NCI-H2227 treated with DMSO at 0.1 percent for 48 hours (cell line): ENCODE results near the gene ZDHHC14.
"Not testable (repeated sequence)": the region's sequence is repeated elsewhere in the genome, so short reads cannot be mapped to it uniquely, and the experiment has no call there.

ENCODE experiments used
- DNase-seq: peaks from one replicate; lab custom pipeline; 2025; lab: John Stamatoyannopoulos, UW

ZDHHC14 gene

DNA sequence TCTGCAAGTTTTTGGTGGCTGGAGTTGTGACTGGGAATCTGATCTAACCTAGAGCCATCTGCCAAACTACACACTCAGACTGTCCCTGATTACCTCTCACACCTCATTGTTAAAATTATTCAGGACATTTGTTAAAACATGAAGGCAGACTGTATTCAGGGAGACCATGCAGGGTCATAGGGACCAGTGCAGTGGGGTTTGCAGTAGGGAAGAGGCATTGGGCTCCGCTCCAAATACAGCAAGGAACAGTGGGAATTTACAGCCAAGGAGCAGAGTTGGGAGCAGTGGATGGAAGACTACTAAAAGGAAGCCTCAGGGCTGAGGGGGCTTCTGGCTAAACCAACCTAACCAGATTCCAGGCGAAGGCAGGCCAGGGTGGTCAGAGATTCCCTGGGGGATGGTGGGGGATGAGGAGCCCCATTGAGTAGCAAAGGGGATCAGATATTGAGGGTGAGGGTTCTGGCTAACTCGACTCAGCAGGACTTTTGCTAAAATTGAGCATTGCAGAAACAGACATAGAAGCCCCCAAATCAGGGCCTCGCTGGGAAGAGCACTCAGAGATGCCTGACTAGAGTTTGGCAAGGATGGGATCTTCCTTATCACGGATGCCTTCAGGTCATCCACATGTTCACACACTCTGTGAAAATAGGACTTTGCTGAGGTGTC is 172.0 kb downstream of the ZDHHC14 start:
- DNase-seq = no peak

DNA sequence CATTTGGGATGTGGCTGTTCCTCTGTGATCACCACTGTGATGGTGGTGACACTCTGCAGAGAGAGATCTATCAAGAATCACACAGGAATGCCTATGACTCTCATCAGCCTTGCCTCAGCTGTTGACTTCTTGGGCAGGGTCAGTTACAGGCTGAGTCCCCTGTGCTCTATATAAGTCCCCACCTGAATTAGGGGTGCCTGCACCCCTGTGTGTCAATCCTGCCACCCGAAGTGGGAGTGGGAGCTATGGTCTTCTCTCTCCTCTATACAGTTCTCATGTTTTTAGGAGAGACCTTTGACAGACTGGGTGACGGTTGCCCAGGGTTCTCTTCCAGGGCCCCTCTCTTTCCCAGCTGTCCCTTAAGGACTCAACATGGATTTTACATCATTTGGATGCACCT is 173.8 kb downstream of the ZDHHC14 start:
- DNase-seq = no peak

DNA sequence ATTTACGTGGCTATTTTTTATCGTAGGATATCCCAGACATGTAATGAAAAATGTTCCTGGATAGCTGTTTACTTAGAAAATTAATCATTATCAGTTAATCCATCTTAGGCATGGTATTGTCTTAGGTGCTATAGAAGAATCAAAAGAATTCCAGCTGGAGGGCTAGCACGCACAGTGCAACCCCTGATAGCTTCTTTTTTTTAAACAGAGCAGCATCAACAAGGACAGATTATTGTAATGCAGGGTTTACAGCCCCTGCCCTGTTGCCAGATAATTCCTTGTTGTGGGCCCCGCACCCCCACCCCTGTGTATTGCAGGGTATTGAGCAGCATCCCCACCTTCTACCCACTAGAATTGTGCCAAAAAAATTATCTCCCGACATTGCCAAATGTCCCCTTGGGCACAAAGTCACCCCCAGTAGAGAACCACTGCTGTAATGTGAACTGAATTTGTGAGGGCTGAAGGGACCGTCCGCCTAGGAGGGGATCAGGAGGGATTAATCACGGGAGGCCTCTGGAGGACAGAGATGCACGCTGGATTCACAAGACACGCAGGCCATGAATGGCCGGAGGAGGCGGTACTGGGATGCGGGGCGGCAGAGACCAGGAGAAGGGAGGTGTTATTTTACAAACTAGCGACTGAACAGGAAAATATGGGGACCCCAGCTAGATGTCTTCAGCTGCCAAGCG is 174.6 kb downstream of the ZDHHC14 start:
- DNase-seq = no peak

DNA sequence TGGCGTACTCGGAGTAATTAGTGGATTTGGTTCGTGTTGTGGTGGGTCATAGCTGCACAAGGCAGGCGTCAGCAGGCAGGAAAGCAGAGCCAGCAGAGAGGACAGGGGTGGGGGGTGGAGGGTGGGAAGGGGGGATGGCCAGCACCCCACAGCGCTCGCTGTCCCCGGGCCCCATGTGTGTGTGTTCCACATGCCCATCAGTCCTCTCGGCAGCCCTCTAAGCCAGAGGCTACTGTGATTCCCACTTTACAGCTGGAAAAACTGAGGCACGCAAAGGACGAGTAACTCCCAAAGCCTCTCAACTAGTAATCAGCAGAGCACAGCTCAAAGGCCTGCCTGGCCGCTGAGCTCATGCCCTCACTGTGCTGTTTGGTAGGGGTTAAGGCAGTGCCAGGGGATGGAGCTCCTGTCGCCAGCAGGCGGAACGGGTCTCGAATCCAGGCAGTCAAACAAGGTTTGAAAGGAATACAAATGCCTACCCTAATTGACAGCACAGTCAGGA is 175.2 kb downstream of the ZDHHC14 start:
- DNase-seq = no peak

DNA sequence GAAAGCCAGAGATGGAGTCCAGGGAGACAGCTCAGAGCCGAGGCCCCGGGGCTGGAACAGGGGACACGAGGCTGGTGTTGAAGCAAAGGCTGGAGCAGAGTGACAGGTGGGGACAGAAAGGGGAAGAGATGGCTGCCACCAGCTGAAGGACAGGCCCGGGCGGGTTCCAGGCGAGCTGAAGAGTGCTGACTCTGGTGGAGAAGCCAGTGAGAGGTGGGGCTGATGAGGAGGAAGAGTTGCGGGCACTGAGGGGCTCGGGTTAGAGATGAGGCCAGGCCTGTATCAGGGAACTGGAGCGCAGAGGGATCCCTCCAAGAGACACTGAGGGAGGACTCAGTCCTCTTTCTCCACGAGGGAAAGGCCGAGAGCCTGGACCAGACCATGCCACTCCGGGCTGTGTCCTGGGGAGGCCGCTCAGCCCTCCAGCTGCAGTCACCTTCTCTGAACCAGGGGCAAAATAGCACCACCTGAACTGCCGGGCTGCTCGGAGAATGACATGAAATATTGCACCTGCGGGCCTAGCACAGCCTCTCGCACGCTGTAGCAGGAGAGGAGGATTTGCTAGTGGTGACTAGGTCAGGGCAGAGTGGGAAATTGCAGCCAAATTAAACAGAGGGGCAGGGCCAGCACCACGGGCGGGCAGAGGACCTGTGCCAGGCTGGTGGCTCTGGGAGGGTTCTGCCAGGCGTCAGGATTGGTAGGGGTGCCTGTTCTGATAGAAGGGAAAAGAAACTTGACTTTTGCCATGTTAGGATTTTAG is 175.9 kb downstream of the ZDHHC14 start:
- no peak for DNase-seq

DNA sequence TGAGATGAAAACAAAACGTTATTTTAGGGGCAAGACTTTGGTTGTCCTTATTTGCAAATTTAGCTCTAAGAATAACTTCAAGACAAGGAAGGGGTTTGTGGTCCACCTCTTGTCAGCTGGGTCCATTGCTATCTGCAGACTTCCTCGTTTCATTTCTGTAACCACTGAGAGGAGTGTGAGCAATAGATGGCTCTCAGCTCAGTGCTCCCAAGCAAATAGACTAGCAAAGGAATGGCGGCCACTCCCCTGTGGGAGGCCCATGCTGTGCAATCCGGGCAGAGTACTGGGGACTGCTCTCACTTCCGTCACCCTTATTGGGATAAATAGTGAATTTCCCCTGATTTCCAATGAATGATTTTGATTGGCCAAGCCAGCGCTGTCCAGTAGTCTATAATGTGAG is 176.6 kb downstream of the ZDHHC14 start:
- DNase-seq = no peak

DNA sequence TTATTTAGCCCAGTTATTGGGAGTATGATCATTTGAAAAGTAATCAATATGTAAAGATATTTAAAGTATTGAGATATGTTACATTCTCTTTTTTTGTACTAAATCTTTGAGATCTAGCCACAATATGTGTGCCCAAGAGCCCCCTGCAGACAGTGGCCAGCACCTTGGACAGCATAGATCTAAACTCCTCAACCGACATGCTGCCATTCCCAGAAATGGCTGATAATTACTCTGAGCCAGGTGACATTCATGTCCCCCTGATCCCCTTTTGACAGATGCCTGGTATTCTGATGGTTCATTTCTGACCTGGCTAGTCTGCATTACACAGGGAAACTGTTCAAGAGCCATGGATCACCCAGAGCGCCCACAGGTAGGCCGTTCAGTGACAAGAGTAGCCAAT is 177.1 kb downstream of the ZDHHC14 start:
- no peak for DNase-seq

DNA sequence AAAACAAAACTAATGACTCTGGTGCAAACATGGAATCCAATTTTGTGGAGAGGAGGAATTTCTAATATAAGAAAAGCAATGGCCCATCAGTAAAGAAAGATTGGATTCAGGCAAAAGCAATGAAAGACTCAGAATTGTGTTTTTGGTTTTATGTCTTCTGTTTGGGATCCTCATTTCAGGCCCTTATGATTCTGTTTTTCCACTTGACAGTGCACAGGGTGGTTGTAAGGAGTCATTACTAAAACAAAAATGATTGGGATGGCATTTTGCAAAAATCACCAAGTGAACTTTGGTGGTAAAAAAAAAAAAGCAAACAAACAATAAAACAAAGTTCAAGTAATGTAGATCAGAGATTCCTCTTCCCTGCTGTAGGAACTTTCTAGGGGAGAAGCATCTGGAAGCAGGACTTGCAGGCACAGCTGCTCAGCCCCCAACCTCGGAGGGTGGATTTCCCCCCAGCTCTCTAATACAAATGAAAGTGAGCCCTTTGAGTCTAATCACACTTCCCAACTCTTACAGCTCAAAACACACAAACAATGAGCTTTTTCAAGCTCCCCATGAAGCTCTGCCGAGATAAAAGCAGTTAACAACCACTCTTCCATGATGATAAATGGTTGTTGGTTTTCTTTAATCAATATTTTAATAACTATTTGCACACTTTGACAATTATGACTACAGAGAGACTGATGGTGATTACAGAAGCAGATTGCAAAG is 177.7 kb downstream of the ZDHHC14 start:
- DNase-seq = peak; percentile 29

DNA sequence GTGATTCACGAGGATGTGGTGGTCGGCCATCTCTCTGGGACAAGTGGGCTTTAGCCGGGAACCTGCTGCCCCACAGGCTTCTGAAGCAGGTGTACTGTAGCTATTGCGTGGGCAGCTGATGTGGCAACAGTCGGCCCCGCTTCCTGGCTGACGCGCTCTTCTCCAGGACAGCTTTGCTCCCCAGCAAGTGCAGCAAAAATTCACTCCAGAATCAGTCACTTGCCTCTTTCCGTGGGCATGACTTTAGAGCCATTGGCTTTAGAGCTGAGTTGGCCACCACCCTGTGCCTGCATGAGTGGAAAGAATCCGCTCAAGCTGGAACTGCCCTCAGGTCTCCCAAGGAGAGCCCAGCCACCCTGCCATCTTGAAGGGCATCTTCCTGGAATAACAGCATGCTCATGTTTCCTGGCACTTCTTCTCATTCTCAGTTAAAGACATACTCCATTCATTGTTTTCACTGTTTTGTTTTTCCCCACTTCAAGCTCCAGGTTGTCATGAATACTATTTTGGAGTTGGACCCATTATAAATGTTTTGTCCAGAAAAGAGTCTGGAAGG is 178.3 kb downstream of the ZDHHC14 start:
- DNase-seq = no peak

DNA sequence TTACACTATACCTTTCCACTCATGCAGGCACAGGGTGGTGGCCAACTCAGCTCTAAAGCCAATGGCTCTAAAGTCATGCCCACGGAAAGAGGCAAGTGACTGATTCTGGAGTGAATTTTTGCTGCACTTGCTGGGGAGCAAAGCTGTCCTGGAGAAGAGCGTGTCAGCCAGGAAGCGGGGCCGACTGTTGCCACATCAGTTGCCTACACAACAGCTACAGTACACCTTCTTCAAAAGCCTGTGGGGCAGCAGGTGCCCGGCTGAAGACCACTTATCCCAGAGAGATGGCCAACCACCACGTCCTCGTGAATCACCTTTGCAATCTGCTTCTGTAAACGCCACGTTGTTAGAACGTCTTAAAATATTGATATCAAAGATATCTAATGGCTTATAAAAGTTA is 179.1 kb downstream of the ZDHHC14 start:
- DNase-seq = not testable (repeated sequence)

DNA sequence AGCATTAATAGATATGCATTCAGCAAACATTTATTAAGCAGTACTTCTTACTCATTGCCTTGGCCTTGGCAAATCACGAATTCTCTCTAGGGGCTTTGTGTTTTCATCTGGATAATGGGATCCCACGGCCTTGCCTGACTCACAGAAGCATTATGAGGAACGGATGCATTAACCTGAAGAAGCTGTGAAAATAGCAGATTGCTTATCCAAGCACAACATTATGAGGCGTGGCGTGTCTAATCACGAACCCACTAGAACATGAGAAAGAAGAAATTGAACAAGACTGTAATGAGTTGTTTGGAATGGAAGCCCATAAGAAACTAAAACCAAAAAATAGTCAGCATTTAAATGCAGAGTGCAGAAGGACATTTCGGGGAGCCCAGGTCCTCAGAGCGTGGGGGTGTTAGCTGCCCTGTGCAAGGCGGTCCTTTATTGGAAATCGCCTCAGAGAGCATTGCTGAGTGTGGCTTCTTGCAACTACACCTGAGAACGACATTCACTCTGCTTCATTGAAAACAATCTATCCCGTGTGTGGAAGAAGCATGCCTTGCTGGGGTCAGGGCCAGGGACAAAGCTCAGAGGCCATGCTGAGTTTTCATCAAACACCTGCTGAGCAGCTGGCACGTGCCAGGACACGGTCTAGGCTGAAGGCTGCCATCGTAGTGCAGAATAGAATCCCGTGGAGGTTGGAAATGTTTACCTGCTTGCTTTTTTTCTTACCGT is 179.9 kb downstream of the ZDHHC14 start:
- DNase-seq = no peak

DNA sequence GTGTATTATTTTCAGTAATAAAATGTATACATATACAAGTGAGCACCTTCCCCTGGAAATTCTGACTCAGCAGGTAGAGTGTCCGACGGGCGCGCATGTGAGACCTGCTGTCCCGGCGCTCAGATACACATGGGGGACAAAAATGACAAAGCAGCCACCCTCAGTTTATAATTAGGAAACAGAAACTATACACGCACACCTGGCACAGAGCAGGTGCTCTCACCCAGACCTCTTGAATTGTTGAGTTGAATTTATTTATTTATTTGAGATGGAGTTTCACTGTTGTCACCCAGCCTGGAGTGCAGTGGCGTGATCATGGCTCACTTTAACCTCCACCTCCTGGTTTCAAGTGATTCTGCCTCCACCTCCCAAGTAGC is 180.4 kb downstream of the ZDHHC14 start:
- DNase-seq = no peak

DNA sequence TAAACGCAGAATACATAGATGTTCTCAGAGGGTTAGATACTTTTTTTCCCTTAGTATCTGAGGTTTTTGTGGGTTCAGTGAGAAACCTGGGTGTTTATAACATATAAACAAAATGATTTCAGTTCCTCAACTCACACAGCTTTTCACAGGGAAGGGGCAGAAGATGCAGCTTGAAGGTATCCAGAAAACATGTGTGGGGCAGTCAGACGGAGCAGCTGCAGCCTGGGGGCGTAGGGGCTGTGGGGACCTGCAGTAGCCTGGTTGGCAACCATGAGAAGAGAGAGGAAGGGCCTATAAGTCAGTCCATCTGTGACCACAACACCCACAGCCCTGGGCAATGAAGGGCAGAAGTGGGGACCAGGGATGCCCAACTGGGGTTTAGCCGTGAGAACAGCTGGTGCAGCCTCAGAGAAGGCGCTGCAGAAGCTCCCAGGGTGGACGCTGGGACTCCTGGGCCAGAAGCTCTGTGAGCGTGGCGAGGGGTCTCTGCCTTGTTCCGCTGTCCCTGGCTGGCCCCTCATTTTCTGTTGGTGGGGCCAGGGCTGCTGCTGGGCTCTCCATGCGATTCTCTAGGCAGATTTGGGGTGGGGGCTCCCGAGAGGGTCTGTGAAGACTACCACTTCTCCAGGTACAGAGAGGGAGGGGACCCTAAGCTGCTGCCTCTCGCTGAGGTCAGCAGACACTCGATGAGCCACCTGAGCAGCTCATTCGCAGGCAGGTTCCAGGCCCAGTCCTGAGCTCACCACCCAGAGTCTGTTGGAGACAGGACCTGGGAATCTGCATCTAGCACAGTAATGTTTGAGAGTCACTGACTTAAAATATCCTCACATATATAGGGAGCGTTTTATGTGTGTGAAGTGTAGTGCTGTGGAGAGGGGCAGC is 181.2 kb downstream of the ZDHHC14 start:
- DNase-seq = no peak

DNA sequence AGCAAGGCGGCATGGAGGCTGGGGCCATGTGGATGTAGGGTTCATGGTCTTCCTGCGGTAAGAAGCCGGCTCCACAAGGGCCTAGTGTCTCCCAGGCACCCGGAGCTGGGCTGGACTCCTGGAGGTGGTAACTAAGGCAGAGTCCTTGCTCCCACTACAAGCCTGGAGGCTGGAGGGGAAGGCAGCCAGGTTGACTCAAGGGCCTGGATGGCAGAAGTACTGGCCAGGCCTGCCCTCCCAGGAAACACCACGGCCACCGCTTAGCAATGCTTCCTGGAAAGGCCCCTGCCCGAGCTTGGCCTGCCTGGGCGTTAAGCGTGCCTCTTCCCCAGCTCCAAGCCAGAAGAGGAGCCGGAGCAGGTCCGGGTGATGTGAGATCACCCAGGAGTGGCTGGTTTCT is 182.0 kb downstream of the ZDHHC14 start:
- no peak for DNase-seq

DNA sequence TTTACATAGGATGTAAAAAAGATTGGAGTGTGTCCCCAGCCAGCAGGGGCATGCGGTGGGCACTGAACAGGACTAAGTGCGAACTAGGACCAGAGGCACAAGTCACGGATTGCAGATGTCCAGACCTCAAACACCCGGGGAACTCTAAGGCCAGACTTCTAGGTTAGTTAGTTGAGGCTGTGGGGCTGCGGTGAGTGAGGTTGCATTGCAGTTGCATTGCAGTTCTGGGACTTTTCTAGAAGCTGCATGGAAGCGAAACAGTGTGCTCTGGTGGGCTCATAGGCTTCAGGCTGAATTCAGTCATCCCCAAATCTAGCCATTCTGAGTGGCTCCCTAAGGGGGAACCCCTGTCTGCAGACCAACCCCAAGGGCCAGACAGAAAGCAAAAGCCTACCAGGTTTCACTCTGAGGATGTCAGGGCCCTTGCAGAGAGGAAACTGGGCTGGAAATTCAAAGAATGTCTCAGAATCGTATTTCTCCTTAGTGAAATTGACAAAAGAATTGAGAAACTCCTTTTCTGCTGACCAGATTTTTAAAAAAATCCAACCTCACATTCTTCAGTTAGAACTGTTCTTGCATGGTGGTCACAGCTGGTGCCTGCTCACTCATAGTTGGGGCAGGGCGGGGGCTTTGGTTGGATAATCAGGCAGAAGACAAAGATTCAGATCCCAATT is 182.8 kb downstream of the ZDHHC14 start:
- DNase-seq = no peak

DNA sequence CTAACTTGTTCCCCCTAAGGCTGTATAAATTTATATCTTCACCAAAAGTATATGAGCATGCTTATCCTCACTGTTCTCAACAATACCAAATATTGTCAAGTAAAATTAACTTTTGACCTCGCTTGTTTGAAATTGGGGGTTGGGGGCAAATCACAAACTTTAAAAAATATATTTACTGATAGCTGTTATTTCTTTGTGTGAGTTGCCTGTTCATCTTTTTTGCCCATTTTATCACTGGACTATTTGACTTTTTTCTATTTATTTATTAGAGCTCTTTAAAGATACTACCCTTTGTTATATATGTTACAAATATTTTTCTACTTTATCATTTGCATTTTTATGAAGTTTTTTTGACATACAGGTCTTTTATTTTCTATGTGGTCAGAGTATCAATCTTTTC is 187.7 kb downstream of the ZDHHC14 start:
- DNase-seq = no peak

DNA sequence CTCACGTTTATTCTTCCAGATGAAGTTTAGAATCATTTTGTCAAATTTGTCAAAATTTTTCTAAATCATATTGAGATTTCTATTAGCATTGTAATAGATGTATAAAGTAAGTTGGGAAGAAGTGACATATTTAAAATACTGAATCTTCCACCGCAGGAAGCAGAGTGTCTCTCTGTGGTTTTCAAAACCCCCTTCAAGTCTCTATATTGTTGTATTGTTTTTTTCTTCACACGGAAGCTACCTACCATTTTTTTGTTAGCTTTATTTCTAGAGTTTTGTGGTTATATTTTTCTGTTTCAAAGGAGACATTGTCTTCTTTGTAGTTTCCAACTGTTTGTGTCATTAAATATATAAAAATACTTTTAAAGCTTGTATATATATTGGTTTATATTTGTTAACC is 188.6 kb downstream of the ZDHHC14 start:
- DNase-seq = no peak

DNA sequence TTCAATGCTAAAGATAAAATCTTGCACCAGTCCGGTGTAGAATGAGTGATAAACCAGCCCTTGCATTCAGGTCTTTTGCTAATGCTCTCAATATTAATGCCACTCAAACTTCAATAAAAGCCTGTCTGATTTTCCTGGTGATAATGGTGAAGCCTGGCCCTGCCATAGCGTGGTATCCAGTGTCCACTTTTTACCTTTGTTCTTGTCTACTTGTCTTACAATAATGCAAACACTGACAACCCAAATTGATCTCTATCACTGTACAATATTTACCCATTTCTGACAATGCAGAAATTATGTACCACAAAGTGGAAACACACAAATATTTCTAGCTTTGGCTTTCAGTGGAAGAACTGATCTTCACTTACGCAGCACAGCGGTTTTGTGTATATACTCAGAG is 189.1 kb downstream of the ZDHHC14 start:
- no peak for DNase-seq

DNA sequence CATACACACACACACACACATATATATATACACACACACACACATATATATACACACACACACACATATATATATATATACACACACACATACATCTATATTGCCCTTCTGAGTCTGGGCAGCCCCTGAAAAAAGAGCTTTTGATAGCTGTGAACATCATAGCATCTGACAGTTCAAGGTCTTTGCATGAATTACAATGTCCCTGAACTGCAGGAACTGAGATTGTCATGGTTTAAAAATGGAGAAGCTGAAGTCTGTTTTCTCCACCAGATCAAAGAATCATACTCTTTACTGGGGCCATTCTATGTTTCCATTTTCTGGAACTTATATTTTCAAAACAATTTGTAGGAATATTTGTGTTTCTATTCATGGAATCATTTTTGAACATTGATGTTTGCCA is 189.8 kb downstream of the ZDHHC14 start:
- no peak for DNase-seq

DNA sequence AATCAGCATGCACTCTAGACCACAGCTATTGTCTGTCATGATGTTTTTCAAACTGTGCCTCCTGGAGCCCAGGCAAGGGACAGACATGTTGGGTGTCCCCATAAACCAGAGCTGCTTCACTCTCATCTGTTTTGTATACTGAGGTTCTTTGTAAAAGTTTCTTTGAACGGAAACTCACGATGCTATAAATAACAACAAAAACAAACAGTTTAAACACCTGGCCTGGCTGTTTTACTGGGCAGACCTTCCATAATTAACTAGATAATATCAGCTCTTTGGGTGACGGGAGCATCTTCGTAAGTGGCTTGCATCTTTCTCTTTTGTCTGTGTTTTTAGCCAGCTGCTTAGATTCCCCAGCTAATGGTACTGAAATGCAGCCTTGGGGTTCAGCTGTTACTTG is 190.3 kb downstream of the ZDHHC14 start:
- DNase-seq = peak; percentile 4
